ENCODE data around the gene SORBS2. TPM values are rescaled to one million over a fixed set of nuclear protein-coding genes. Genes with fewer than 3 reads are reported as not detected.
A peak's percentile ranks its signal among the peaks of the same experiment; 100 is the strongest.

SORBS2 gene
- polyA plus RNA-seq, 2 of the 4 experiments (the other 2 are of a cell fraction): 0.23 to 0.90 TPM

- Histone ChIP-seq H3K9me3 (no peaks in the 10 kb centered on the region), H3K4me2 (0 out of 3 replicates have a peak overlapping the region, but pooled peaks have one; percentile 15), H3K27ac (no peak overlapping the region), H3K4me1 (peaks cover 22% of the 10 kb centered on the region; the same call in 2 of the 3 replicates), H3K4me3 (no peak overlapping the region)
- POLR2A ChIA-PET: no interaction called here
- no peak for FAIRE-seq
- no peak for ATAC-seq
- WGBS (ENCODE audit: missing lambda C conversion rate): 93% methylated on average over 2 of the region's 2 CpGs
- TF ChIP-seq NFE2L2 (conservative IDR thresholded peaks at IDR 0.05; ENCODE audit: low read length): no peak
- no peak for TF ChIP-seq CHD2 (IDR thresholded peaks at IDR 0.05; ENCODE audit: low read length, partially characterized antibody)
- TF ChIP-seq MAFK (IDR thresholded peaks at IDR 0.05; ENCODE audit: partially characterized antibody): no peak
- no peak for TF ChIP-seq ESRRA (IDR thresholded peaks at IDR 0.05; ENCODE audit: borderline replicate concordance, low read length)
- no peak for TF ChIP-seq HMGXB4 (CRISPR knock-in tag; IDR thresholded peaks at IDR 0.05; ENCODE audit: borderline replicate concordance)
- TF ChIP-seq SREBF2 (IDR thresholded peaks at IDR 0.05): no peak
- TF ChIP-seq TFCP2L1 (CRISPR knock-in tag; IDR thresholded peaks at IDR 0.05): no peak
- no peak for TF ChIP-seq NPAS2 (CRISPR knock-in tag; IDR thresholded peaks at IDR 0.05; ENCODE audit: borderline replicate concordance)
- DNase-seq (ENCODE audit: low read depth in 1 of 2, low spot score in 1 of 2): no peak
- CTCF ChIA-PET: no interaction called here
These were observed 18.9 kb downstream of the SORBS2 start for GRCh38 chr4:185793116-185793485.

GRCh38 chr4:185792384-185793115 lies 19.4 kb downstream of the SORBS2 start:
- FAIRE-seq (no peak), ATAC-seq (peak in 1 of 2 experiments; percentile 73; a peak in 3 of 6 replicates), DNase-seq (ENCODE audit: low read depth in 1 of 2, low spot score in 1 of 2) (peak in 1 of 2 experiments; percentile 46)
- H3K9me3 ChIP-seq: no peaks in the 10 kb centered on the region
- no peak overlapping the region for H3K27ac ChIP-seq
- TF ChIP-seq HEYL (CRISPR knock-in tag; IDR thresholded peaks at IDR 0.05) (no peak), FOXS1 (CRISPR knock-in tag; IDR thresholded peaks at IDR 0.05) (no peak), GATA3 (IDR thresholded peaks at IDR 0.05; ENCODE audit: borderline replicate concordance) (peak; percentile 31; the same call in 1 of the 2 replicates)
- H3K4me2 ChIP-seq: peak overlapping the region; percentile 15; the same call in 1 of the 3 replicates
- peaks cover 22% of the 10 kb centered on the region; the same call in 2 of the 3 replicates for H3K4me1 ChIP-seq
- WGBS (ENCODE audit: missing lambda C conversion rate): 55% methylated on average over 11 of the region's 11 CpGs
- CTCF ChIA-PET: no interaction called here
- no peak overlapping the region for H3K4me3 ChIP-seq
- POLR2A ChIA-PET: no interaction called here

GRCh38 chr4:185787926-185788679 lies 23.9 kb downstream of the SORBS2 start:
- Histone ChIP-seq H3K9me3 (no peaks in the 10 kb centered on the region), H3K4me1 (peaks cover 7% of the 10 kb centered on the region; the same call in 1 of the 3 replicates), H3K27ac (no peak overlapping the region), H3K4me3 (no peak overlapping the region), H3K4me2 (no peak overlapping the region)
- TF ChIP-seq POLR2A (IDR thresholded peaks at IDR 0.05; ENCODE audit: low read length) (no peak), RNF2 (IDR thresholded peaks at IDR 0.05; ENCODE audit: borderline replicate concordance, low read depth) (no peak), ELK1 (IDR thresholded peaks at IDR 0.05; ENCODE audit: low read depth, low read length) (no peak), GATA3 (IDR thresholded peaks at IDR 0.05; ENCODE audit: borderline replicate concordance) (no peak), CEBPB (IDR thresholded peaks at IDR 0.05) (no peak), EHMT2 (IDR thresholded peaks at IDR 0.05; ENCODE audit: low read depth) (no peak), ZFP36 (IDR thresholded peaks at IDR 0.05; ENCODE audit: borderline replicate concordance, partially characterized antibody) (no peak), RARB (CRISPR knock-in tag; IDR thresholded peaks at IDR 0.05) (no peak), HEYL (CRISPR knock-in tag; IDR thresholded peaks at IDR 0.05) (no peak), NR3C1 (IDR thresholded peaks at IDR 0.05) (no peak)
- FAIRE-seq (no peak), DNase-seq (ENCODE audit: low read depth in 1 of 2, low spot score in 1 of 2) (no peak), ATAC-seq (no peak)
- WGBS (ENCODE audit: missing lambda C conversion rate): 89% methylated on average over 13 of the region's 16 CpGs
- ChIA-PET CTCF (no interaction called here), POLR2A (no interaction called here)
